ENCODE results near the gene ARHGEF12.

Gene ARHGEF12

DNA sequence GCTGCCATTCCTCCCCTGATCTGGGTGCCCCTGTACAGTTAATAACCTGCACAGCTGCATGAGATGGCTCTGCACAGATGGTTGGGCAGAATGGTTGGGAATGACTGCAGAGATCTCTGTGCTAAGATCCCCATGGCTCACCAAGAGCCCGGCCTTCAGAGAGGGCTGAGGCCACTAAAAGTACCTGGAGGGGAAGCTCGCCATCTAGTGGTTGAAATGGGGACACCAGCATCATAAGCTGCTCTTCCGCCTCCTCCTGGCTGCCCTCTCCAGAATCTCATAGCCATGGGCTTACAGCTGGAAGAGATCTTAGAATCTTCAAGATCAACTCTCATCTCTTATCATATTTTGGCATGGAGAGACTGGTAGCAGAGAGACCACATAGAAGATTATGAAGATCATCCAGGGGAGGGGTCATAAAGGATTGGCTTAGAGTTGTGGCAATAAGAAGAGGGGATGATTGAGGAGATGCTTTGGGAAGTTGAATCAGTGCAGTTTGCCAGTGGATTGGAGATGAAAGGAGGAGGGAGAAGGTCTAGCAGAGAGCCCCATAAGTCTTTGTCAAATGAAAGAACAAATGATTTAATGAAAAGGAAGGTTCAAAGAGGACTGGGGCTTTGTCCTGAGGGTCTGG, 33.1 kb upstream of the ARHGEF12 start:
- Histone ChIP-seq H3K27ac (ENCODE audit: low read depth, low read length) (no peak overlapping the region), H3K9me3 (ENCODE audit: low read length) (no peaks in the 10 kb centered on the region), H3K27me3 (ENCODE audit: control insufficient read depth in 1 of 2, insufficient read depth in 2 of 2, low read length in 2 of 2) (peaks cover 0 to 6% of the 10 kb centered on the region in 2 donors), H3K9ac (ENCODE audit: low read length) (no peak overlapping the region), H3K4me1 (ENCODE audit: insufficient read depth, low read length) (no peaks in the 10 kb centered on the region), H3K36me3 (ENCODE audit: insufficient read depth, low read length) (no peaks in the 10 kb centered on the region), H3K4me3 (ENCODE audit: low read depth in 1 of 2, low read length in 2 of 2) (no peak overlapping the region)

DNA sequence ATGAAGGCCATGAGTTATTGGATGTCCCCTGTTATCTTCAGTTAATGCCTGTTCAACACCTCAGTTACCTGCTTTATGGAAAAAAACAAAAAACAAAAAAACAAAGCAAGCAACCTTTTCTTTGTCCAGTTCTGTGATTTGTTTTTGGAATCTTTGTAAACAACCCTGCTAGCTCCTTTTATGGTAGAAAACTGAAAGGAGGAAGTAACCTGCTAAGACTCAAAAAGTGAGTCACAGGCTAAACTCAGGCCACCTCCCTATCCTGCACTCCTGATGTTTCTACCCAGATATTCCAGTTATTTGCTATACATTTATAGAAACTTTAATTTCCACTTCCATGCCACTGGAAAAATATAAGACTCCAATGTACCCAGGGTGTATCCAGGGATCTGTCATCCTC, 31.7 kb upstream of the ARHGEF12 start:
- no peak overlapping the region for H3K9ac ChIP-seq (ENCODE audit: low read length)
- no peak overlapping the region for H3K4me3 ChIP-seq (ENCODE audit: low read depth in 1 of 2, low read length in 2 of 2)
- H3K4me1 ChIP-seq (ENCODE audit: insufficient read depth, low read length), result no peaks in the 10 kb centered on the region
- no peaks in the 10 kb centered on the region for H3K9me3 ChIP-seq (ENCODE audit: low read length)
- H3K27ac ChIP-seq (ENCODE audit: low read depth, low read length), result no peak overlapping the region
- H3K27me3 ChIP-seq (ENCODE audit: control insufficient read depth in 1 of 2, insufficient read depth in 2 of 2, low read length in 2 of 2), result no peaks in the 10 kb centered on the region
- no peaks in the 10 kb centered on the region for H3K36me3 ChIP-seq (ENCODE audit: insufficient read depth, low read length)

DNA sequence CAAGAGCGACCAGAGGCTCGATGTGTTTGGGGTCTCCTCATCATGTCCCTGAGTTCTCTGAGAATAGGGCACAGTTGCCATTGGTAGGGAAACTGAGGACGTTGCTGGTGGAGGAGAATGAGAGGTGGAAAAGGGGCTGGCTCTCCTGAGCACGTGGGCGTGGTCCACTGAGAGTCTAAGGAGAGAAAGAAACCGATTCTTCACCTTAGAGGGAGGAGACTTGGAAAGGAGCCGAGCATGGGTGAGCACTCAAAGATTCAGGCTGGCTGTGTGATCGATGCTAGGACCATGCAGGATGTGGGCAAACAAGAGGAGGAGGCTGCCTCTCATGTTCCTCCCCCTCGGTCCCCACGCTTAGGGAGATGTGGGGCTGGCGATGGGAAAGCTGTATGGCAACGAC, 30.9 kb upstream of the ARHGEF12 start:
- no peak overlapping the region for H3K4me3 ChIP-seq (ENCODE audit: low read depth in 1 of 2, low read length in 2 of 2)
- H3K9ac ChIP-seq (ENCODE audit: low read length), result no peak overlapping the region
- H3K36me3 ChIP-seq (ENCODE audit: insufficient read depth, low read length), result no peaks in the 10 kb centered on the region
- no peaks in the 10 kb centered on the region for H3K27me3 ChIP-seq (ENCODE audit: control insufficient read depth in 1 of 2, insufficient read depth in 2 of 2, low read length in 2 of 2)
- H3K4me1 ChIP-seq (ENCODE audit: insufficient read depth, low read length), result no peaks in the 10 kb centered on the region
- no peak overlapping the region for H3K27ac ChIP-seq (ENCODE audit: low read depth, low read length)
- no peaks in the 10 kb centered on the region for H3K9me3 ChIP-seq (ENCODE audit: low read length)

GRCh38 chr11:120306519-120307242, 29.5 kb upstream of the ARHGEF12 start:
- no peak overlapping the region for H3K4me3 ChIP-seq (ENCODE audit: low read depth in 1 of 2, low read length in 2 of 2)
- no peaks in the 10 kb centered on the region for H3K9me3 ChIP-seq (ENCODE audit: low read length)
- no peak overlapping the region for H3K27ac ChIP-seq (ENCODE audit: low read depth, low read length)
- no peaks in the 10 kb centered on the region for H3K36me3 ChIP-seq (ENCODE audit: insufficient read depth, low read length)
- H3K27me3 ChIP-seq (ENCODE audit: control insufficient read depth in 1 of 2, insufficient read depth in 2 of 2, low read length in 2 of 2), result no peaks in the 10 kb centered on the region
- H3K9ac ChIP-seq (ENCODE audit: low read length), result no peak overlapping the region
- no peaks in the 10 kb centered on the region for H3K4me1 ChIP-seq (ENCODE audit: insufficient read depth, low read length)

DNA sequence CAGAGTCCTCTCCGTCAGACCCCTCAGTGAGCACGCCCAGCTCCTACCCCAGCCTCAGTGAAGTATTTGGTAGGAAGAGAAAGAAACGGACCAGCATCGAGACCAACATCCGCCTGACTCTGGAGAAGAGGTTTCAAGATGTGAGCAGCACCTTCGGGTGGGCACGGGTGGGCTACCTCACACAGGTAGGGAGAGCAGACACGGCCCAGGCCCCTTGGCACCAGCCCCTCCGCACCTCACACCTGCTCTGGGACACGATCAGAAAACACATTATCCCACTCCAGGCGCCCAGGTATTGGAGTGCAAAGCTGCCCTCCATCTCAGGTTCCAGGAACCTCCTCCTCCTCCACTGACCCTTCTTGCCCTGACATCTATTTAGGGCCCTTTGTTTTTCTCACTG, 28.7 kb upstream of the ARHGEF12 start:
- Histone ChIP-seq H3K27me3 (ENCODE audit: control insufficient read depth in 1 of 2, insufficient read depth in 2 of 2, low read length in 2 of 2) (no peaks in the 10 kb centered on the region), H3K36me3 (ENCODE audit: insufficient read depth, low read length) (no peaks in the 10 kb centered on the region), H3K9me3 (ENCODE audit: low read length) (no peaks in the 10 kb centered on the region), H3K9ac (ENCODE audit: low read length) (no peak overlapping the region), H3K4me3 (ENCODE audit: low read depth in 1 of 2, low read length in 2 of 2) (no peak overlapping the region), H3K27ac (ENCODE audit: low read depth, low read length) (no peak overlapping the region), H3K4me1 (ENCODE audit: insufficient read depth, low read length) (no peaks in the 10 kb centered on the region)

- Histone ChIP-seq H3K4me3 (ENCODE audit: low read depth in 1 of 2, low read length in 2 of 2) (no peak overlapping the region), H3K4me1 (ENCODE audit: insufficient read depth, low read length) (no peaks in the 10 kb centered on the region), H3K9me3 (ENCODE audit: low read length) (no peaks in the 10 kb centered on the region), H3K9ac (ENCODE audit: low read length) (no peak overlapping the region), H3K36me3 (ENCODE audit: insufficient read depth, low read length) (no peaks in the 10 kb centered on the region), H3K27ac (ENCODE audit: low read depth, low read length) (no peak overlapping the region), H3K27me3 (ENCODE audit: control insufficient read depth in 1 of 2, insufficient read depth in 2 of 2, low read length in 2 of 2) (no peaks in the 10 kb centered on the region)
Observed at GRCh38 chr11:120308081-120308480, 28.1 kb upstream of the ARHGEF12 start.

GRCh38 chr11:120310870-120311269, 25.3 kb upstream of the ARHGEF12 start:
- H3K9me3 ChIP-seq (ENCODE audit: low read length), result no peaks in the 10 kb centered on the region
- H3K36me3 ChIP-seq (ENCODE audit: insufficient read depth, low read length), result no peaks in the 10 kb centered on the region
- H3K4me1 ChIP-seq (ENCODE audit: insufficient read depth, low read length), result no peaks in the 10 kb centered on the region
- no peaks in the 10 kb centered on the region for H3K27me3 ChIP-seq (ENCODE audit: control insufficient read depth in 1 of 2, insufficient read depth in 2 of 2, low read length in 2 of 2)
- H3K4me3 ChIP-seq (ENCODE audit: low read depth in 1 of 2, low read length in 2 of 2), result no peak overlapping the region
- no peak overlapping the region for H3K27ac ChIP-seq (ENCODE audit: low read depth, low read length)
- no peak overlapping the region for H3K9ac ChIP-seq (ENCODE audit: low read length)

GRCh38 chr11:120314861-120315260, 21.4 kb upstream of the ARHGEF12 start:
- peaks cover 16% of the 10 kb centered on the region for H3K4me1 ChIP-seq (ENCODE audit: insufficient read depth, low read length)
- no peaks in the 10 kb centered on the region for H3K27me3 ChIP-seq (ENCODE audit: control insufficient read depth in 1 of 2, insufficient read depth in 2 of 2, low read length in 2 of 2)
- no peak overlapping the region for H3K4me3 ChIP-seq (ENCODE audit: low read depth in 1 of 2, low read length in 2 of 2)
- H3K36me3 ChIP-seq (ENCODE audit: insufficient read depth, low read length), result no peaks in the 10 kb centered on the region
- H3K9ac ChIP-seq (ENCODE audit: low read length), result no peak overlapping the region
- H3K27ac ChIP-seq (ENCODE audit: low read depth, low read length), result no peak overlapping the region
- no peaks in the 10 kb centered on the region for H3K9me3 ChIP-seq (ENCODE audit: low read length)

DNA sequence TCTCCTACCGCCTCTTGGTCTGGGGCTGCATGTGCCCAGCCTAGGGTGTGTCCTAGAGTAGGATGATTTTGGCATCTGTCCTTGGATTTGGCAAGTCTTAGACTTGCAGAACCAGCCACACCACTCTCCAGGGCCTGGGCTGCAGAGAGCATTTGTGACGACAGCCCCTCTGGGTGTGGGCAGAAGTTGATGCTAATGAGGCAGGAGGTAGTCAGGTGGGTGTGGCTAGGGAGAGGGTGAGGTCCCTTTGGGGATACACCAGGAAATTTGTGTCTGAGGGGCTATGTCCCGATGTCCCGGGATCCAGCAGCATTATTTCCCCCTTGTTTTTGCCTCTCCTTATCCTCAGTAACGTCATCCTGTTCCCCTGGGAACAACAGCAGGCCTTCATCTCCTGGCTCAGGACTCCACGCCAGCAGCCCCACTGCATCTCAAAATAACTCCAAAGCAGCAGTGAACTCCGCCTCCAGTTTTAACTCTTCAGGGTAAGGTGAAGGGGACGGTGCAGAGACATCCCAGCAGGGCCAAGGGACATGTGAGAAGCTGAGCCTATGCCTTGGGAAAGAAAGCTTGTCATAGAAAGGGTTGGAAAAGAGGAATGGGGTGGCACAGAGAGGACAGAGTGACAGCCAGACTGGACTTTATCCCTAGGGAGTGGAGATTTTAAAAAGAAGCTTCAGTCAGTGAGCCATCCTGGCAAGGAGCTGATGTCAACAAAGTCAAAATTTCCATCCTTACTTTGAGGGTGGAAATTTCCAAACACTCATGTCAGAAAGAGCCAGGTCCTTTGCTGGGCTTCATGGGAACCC, 19.1 kb upstream of the ARHGEF12 start:
- no peak overlapping the region for H3K27ac ChIP-seq (ENCODE audit: low read depth, low read length)
- H3K4me3 ChIP-seq (ENCODE audit: low read depth in 1 of 2, low read length in 2 of 2), result no peak overlapping the region
- no peaks in the 10 kb centered on the region for H3K9me3 ChIP-seq (ENCODE audit: low read length)
- peaks cover 16% of the 10 kb centered on the region for H3K4me1 ChIP-seq (ENCODE audit: insufficient read depth, low read length)
- no peaks in the 10 kb centered on the region for H3K27me3 ChIP-seq (ENCODE audit: control insufficient read depth in 1 of 2, insufficient read depth in 2 of 2, low read length in 2 of 2)
- H3K36me3 ChIP-seq (ENCODE audit: insufficient read depth, low read length), result no peaks in the 10 kb centered on the region
- H3K9ac ChIP-seq (ENCODE audit: low read length), result no peak overlapping the region

GRCh38 chr11:120317689-120318480, 18.3 kb upstream of the ARHGEF12 start:
- no peak overlapping the region for H3K4me3 ChIP-seq (ENCODE audit: low read depth in 1 of 2, low read length in 2 of 2)
- no peak overlapping the region for H3K9ac ChIP-seq (ENCODE audit: low read length)
- H3K9me3 ChIP-seq (ENCODE audit: low read length), result no peaks in the 10 kb centered on the region
- no peak overlapping the region for H3K27ac ChIP-seq (ENCODE audit: low read depth, low read length)
- H3K27me3 ChIP-seq (ENCODE audit: control insufficient read depth in 1 of 2, insufficient read depth in 2 of 2, low read length in 2 of 2), result no peaks in the 10 kb centered on the region
- no peaks in the 10 kb centered on the region for H3K36me3 ChIP-seq (ENCODE audit: insufficient read depth, low read length)
- peaks cover 16% of the 10 kb centered on the region for H3K4me1 ChIP-seq (ENCODE audit: insufficient read depth, low read length)

DNA sequence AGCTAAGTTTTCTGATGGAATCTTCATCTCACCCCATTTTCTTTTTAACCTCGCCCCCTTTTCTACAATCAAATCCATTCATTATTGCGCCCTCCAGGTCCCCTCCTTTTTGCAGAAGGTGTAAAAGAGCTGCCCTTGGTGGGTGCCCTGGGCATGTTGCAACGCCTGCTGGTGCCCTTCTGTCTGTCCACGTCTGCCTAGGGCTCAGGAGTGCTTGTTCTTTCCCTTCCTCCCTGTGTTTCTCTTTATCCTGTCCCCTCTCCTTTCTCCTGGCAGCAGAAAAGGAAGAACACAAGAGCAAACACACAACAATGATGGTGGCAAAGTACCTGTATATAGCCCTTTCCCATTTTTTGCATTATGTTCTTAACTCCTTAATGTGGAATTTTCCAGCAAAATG, 17.3 kb upstream of the ARHGEF12 start:
- Histone ChIP-seq H3K4me1 (ENCODE audit: insufficient read depth, low read length) (peaks cover 16% of the 10 kb centered on the region), H3K4me3 (ENCODE audit: low read depth in 1 of 2, low read length in 2 of 2) (no peak overlapping the region), H3K27me3 (ENCODE audit: control insufficient read depth in 1 of 2, insufficient read depth in 2 of 2, low read length in 2 of 2) (no peaks in the 10 kb centered on the region), H3K27ac (ENCODE audit: low read depth, low read length) (no peak overlapping the region), H3K9me3 (ENCODE audit: low read length) (no peaks in the 10 kb centered on the region), H3K36me3 (ENCODE audit: insufficient read depth, low read length) (no peaks in the 10 kb centered on the region), H3K9ac (ENCODE audit: low read length) (no peak overlapping the region)

Measured in muscle layer of colon (tissue), 2 donors.